ENCODE measurements around the gene HECTD4.
A peak's percentile ranks its signal among the peaks of the same experiment; 100 is the strongest.

Gene HECTD4

DNA sequence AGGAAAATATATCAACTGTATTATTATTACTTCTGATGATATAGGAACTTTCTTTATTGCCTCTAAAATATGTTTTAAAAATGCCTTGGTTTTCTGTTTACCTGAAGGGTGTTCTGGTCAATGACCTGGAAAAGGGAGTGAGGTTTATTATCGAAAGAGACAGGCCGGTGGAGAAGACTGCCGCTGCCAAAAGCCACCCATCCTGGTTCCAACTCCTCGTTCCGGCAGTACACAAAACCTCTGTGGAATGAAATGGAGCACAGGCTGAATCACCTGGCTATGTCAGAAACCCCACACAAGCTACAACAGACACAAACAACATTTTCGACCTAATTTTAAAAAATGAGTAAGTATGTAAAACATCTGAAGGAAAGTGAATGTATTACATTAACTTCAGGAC lies 73.6 kb downstream of the HECTD4 start:
- TF ChIP-seq, protein P1, sequence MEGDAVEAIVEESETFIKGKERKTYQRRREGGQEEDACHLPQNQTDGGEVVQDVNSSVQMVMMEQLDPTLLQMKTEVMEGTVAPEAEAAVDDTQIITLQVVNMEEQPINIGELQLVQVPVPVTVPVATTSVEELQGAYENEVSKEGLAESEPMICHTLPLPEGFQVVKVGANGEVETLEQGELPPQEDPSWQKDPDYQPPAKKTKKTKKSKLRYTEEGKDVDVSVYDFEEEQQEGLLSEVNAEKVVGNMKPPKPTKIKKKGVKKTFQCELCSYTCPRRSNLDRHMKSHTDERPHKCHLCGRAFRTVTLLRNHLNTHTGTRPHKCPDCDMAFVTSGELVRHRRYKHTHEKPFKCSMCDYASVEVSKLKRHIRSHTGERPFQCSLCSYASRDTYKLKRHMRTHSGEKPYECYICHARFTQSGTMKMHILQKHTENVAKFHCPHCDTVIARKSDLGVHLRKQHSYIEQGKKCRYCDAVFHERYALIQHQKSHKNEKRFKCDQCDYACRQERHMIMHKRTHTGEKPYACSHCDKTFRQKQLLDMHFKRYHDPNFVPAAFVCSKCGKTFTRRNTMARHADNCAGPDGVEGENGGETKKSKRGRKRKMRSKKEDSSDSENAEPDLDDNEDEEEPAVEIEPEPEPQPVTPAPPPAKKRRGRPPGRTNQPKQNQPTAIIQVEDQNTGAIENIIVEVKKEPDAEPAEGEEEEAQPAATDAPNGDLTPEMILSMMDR (conservative IDR thresholded peaks at IDR 0.05) = no peak
- H3K27ac ChIP-seq = peak overlapping the region; percentile 14; the same call in 1 of the 2 replicates

DNA sequence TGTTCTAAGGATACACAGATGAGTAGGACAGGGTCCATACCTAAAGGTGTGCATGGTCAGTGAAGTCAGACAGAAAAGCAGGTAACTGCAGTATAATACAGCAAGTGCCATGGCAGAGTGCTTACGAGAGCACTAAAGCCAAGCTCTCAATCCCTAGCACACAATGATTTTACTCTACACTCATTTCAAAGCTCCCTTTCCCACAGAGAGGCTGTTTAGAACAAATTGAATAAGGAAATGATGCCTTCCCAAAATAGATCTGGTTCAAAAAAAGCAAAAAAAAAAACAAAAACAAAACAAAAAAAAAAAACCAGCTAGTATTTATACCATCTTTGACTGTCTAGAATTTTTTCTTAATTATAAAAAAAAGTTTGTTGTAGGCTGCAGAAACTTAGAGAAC lies 74.1 kb downstream of the HECTD4 start:
- H3K27ac ChIP-seq = peak overlapping the region; percentile 87; the same call in 1 of the 2 replicates
- TF ChIP-seq, protein P1 (conservative IDR thresholded peaks at IDR 0.05) = no peak

DNA sequence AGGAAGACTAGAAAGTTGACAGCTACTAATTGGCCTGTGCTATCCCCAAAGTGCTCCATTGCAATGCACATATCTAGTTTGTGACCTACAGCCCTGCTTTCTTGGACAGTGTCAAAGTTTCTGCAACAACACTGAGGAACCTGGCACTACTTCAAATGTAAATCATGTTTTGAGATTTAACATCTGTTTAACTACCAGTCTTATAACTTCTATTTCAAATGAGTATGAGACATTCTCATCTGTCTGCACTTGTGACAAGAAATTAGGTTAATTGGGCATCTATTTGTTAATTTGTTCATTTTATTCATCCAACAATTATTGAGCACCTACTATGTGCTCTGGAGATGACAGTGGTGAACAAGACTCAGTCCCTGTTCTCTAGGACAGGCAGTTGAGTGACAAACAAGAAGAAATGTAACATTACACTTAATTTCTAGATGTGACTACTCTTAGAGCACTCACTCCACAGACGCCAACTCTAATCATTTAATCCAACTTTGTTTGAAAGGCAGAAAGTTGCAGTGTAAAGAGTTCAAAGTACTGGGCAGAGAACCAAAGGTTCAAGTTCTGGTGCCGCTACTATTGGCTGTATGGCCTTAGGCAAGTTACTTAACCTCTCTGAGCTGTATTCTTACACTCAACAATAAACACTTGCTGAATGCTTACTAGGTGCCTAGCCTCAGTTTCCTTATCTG lies 74.8 kb downstream of the HECTD4 start:
- TF ChIP-seq, protein P1 (conservative IDR thresholded peaks at IDR 0.05) = no peak
- peak overlapping the region; percentile 87 for H3K27ac ChIP-seq

DNA sequence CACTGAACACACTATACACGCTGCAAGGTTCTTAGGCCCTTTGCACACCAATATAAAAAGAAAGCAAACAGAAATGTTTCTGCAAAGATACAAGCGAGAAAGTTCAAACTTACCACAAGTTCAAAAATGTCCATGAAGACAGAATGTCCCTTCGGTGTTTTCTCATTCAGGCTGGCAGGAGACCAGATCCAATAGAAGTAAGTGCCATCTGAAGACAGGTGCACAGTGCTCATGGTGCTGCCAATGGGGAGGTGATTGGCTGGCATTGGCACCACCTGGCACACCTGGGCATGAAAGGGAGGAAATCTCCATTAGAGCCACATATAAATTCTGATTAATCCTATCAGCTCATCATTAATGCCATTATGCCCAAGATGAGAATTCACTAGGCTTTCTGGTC lies 76.3 kb downstream of the HECTD4 start:
- peak overlapping the region; percentile 87 for H3K27ac ChIP-seq
- TF ChIP-seq, protein P1 (conservative IDR thresholded peaks at IDR 0.05) = no peak

DNA sequence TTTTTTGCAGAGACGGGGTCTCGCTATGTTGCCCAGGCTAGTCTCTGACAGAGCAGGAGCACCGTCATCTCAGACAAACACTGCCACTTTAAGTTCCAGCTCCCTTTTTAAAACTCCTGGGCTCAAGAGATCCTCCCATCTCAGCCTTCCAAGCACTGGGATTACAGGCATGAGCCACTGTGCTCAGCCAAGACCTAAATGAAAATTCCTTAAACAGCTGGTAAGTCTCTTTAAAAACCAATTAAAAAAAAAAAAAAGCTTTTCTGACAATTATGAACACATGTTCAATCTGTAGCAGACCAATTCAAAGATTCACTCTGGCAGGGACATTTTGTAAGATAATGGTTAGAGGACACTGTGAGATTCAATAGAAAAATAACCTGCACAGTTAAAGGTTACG lies 77.8 kb downstream of the HECTD4 start:
- TF ChIP-seq, protein P1 (conservative IDR thresholded peaks at IDR 0.05) = no peak
- peak overlapping the region; percentile 87 for H3K27ac ChIP-seq

DNA sequence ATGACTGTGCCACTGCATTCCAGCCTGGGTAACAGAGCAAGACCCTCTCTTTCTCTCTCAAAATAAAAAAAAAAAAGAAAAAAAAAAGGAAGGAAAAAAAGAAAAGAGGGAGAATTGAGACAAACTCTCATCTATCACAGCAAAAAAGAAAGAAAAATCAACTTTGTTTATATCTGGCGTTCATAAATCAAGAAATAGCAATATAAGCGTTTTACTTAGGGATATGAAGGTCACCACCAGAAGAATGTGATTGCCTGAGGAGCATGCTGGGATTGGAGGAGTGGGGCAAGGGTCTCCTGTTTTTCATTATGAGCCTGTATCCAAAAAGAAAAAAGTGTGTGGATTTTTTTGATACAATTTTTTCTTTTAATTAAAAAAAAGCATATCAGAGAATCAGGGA lies 78.4 kb downstream of the HECTD4 start:
- TF ChIP-seq, protein P1 (conservative IDR thresholded peaks at IDR 0.05) = no peak
- H3K27ac ChIP-seq = peak overlapping the region; percentile 87

DNA sequence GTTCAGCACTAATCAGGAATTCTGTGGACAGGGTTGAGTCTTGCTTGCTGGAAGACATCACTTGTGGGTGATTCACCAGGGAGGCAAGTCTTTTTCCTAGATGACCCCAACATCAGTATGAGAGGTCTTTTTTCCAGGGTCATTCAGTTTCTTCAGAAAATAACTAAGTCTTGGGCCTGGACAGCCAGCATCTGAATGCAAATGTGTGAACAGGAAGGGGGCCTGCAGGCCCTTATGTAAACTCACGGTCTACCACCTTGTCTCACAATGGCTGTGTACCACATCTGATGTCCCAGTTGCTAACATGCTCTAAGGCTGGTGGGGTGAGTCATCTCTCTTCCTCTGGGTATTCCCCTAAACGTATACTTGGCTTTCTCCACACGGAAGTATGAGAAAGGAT lies 79.2 kb downstream of the HECTD4 start:
- TF ChIP-seq, protein P1 (conservative IDR thresholded peaks at IDR 0.05) = no peak
- peak overlapping the region; percentile 87 for H3K27ac ChIP-seq
